ENCODE results near the gene SCAMP2. TPM values are rescaled to one million over a fixed set of nuclear protein-coding genes. Genes with fewer than 3 reads are reported as not detected.
"Not testable (repeated sequence)": the region's sequence is repeated elsewhere in the genome, so short reads cannot be mapped to it uniquely, and the experiment has no call there.

Gene SCAMP2
- total and polyA plus RNA-seq, 10 of the 15 experiments (the other 5 are each of a cell fraction or from before 2014, with no cell fraction given), result 10.9 to 158 (median 99.6) TPM

DNA sequence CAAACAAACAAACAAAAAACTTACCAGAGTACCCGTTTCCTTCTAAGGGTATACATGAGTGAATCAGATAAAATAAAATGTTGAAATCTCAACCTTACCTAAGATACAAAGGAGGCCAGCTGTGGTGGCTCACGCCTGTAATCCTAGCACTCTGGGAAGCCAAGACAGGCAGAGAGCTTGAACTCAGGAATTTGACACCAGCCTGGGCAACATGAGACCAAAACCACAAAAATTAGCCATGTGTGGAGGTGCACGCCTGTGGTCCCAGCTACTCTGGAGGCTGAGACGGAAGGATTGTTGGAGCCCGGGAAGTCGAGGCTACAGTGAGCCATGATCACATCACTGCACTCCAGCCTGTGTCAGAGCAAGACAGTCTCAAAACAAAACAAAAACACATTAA, 44.5 kb upstream of the SCAMP2 start:
- H3K9ac ChIP-seq (ENCODE audit: control insufficient read depth, insufficient read depth, low read length), result no peak overlapping the region
- ChIA-PET SMC1A (ENCODE audit: uncharacterized antibody, unreplicated experiment) (interaction anchor here (1.6 to 1.7 kb wide), 2 partner anchors 10 to 17 kb away, joined by 5 read pairs; no protein-coding TSS in a partner anchor), POLR2A (interaction anchor here (0.6 to 0.8 kb wide), 2 partner anchors 16 to 113 kb away, joined by 3 to 6 read pairs; no protein-coding TSS in a partner anchor), CTCF (interaction anchor here (0.9 to 1.7 kb wide), 2 partner anchors 16 to 17 kb away, joined by 4 to 5 read pairs; no protein-coding TSS in a partner anchor), RAD21 (ENCODE audit: unreplicated experiment) (no interaction called here)
- peaks cover 11 to 50% of the 10 kb centered on the region in 2 experiments for H3K36me3 ChIP-seq (ENCODE audit: control insufficient read depth in 2 of 2, insufficient read depth in 2 of 2, low read length in 1 of 2)
- H3K27ac ChIP-seq (ENCODE audit: control insufficient read depth, insufficient read depth), result no peak overlapping the region
- H2AFZ ChIP-seq (ENCODE audit: control insufficient read depth, low read depth, low read length), result no peak overlapping the region
- no peaks in the 10 kb centered on the region for H3K9me3 ChIP-seq (replicated peaks; ENCODE audit: control insufficient read depth, insufficient read depth, low read length)
- no TSS peak for BruUV-seq (replicated peaks)
- in situ Hi-C loops (cut with MboI) (loop anchor here (5.0 kb wide), 1 partner anchor 50 kb away; no protein-coding TSS in a partner anchor), intact Hi-C loops (cut with micrococcal nuclease; ENCODE audit: unreplicated experiment) (no loop called here)
- no peak for ATAC-seq
- no peak overlapping the region for H3K4me3 ChIP-seq
- no peaks in the 10 kb centered on the region for H3K27me3 ChIP-seq (replicated peaks in 1 of 2; ENCODE audit: control insufficient read depth in 2 of 2, insufficient read depth in 2 of 2, low read length in 1 of 2)
- FAIRE-seq, result no peak
- no peak for DNase-seq (ENCODE audit: low read depth, low spot score)
- H4K20me1 ChIP-seq (ENCODE audit: control insufficient read depth, insufficient read depth), result no peaks in the 10 kb centered on the region
- WGBS (ENCODE audit: insufficient coverage, insufficient replicate concordance, low lambda C conversion rate, missing lambda C conversion rate), result 90% methylated on average over 6 of the region's 6 CpGs
- no peaks in the 10 kb centered on the region for H3K79me2 ChIP-seq (ENCODE audit: control insufficient read depth, insufficient read depth, low read length)
- H3K4me1 ChIP-seq (ENCODE audit: control insufficient read depth, insufficient read depth, low read length), result no peaks in the 10 kb centered on the region
- TF ChIP-seq MXI1 (IDR thresholded peaks at IDR 0.05; ENCODE audit: low read depth, low read length), result no peak
- no peak for TF ChIP-seq CHD4 (IDR thresholded peaks at IDR 0.05)
- TF ChIP-seq MYC (IDR thresholded peaks at IDR 0.05; ENCODE audit: insufficient read depth, insufficient read length, insufficient replicate concordance, low read length, severe bottlenecking), result no peak
- TF ChIP-seq, protein P1, sequence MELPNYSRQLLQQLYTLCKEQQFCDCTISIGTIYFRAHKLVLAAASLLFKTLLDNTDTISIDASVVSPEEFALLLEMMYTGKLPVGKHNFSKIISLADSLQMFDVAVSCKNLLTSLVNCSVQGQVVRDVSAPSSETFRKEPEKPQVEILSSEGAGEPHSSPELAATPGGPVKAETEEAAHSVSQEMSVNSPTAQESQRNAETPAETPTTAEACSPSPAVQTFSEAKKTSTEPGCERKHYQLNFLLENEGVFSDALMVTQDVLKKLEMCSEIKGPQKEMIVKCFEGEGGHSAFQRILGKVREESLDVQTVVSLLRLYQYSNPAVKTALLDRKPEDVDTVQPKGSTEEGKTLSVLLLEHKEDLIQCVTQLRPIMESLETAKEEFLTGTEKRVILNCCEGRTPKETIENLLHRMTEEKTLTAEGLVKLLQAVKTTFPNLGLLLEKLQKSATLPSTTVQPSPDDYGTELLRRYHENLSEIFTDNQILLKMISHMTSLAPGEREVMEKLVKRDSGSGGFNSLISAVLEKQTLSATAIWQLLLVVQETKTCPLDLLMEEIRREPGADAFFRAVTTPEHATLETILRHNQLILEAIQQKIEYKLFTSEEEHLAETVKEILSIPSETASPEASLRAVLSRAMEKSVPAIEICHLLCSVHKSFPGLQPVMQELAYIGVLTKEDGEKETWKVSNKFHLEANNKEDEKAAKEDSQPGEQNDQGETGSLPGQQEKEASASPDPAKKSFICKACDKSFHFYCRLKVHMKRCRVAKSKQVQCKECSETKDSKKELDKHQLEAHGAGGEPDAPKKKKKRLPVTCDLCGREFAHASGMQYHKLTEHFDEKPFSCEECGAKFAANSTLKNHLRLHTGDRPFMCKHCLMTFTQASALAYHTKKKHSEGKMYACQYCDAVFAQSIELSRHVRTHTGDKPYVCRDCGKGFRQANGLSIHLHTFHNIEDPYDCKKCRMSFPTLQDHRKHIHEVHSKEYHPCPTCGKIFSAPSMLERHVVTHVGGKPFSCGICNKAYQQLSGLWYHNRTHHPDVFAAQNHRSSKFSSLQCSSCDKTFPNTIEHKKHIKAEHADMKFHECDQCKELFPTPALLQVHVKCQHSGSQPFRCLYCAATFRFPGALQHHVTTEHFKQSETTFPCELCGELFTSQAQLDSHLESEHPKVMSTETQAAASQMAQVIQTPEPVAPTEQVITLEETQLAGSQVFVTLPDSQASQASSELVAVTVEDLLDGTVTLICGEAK (IDR thresholded peaks at IDR 0.05; ENCODE audit: borderline replicate concordance), result no peak
- no peak for TF ChIP-seq ASH2L (IDR thresholded peaks at IDR 0.05; ENCODE audit: borderline replicate concordance, low read depth)
- no peak for TF ChIP-seq STAT1 (conservative IDR thresholded peaks at IDR 0.05)
- TF ChIP-seq CREM (IDR thresholded peaks at IDR 0.05; ENCODE audit: low read depth), result no peak
- TF ChIP-seq NFYB (IDR thresholded peaks at IDR 0.05; ENCODE audit: insufficient read depth, low read depth, low read length), result no peak
- TF ChIP-seq NRF1 (conservative IDR thresholded peaks at IDR 0.05; ENCODE audit: low read depth, low read length), result no peak
- TF ChIP-seq RCOR1 (conservative IDR thresholded peaks at IDR 0.05; ENCODE audit: low read depth, low read length), result no peak
- no peak for TF ChIP-seq SUZ12 (IDR thresholded peaks at IDR 0.05; ENCODE audit: unreplicated experiment)
- TF ChIP-seq JUND (IDR thresholded peaks at IDR 0.05; ENCODE audit: low read depth, low read length), result no peak
- no peak for TF ChIP-seq IRF4 (IDR thresholded peaks at IDR 0.05; ENCODE audit: low read depth, low read length)
- TF ChIP-seq FOS (IDR thresholded peaks at IDR 0.05; ENCODE audit: borderline replicate concordance, extremely low read depth, insufficient read length), result no peak
- H3K4me2 ChIP-seq (ENCODE audit: control insufficient read depth, insufficient read depth), result no peak overlapping the region

DNA sequence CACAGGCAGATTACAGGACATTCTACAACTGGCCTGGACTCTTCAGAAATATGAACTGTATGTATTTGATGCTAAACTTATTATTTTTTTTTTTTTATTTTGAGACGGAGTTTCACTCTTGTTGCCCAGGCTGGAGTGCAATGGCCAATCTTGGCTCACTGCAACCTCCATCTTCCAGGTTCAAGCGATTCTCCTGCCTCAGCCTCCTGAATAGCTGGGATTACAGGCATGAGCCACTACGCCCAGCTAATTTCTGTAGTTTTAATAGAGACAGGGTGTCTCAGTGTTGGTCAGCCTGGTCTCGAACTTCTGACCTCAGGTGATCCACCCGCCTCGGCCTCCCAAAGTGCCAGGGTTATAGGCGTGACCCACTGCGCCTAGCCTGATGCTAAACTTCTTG, 40.6 kb upstream of the SCAMP2 start:
- peaks cover 3 to 30% of the 10 kb centered on the region in 2 experiments for H3K36me3 ChIP-seq (ENCODE audit: control insufficient read depth in 2 of 2, insufficient read depth in 2 of 2, low read length in 1 of 2)
- ATAC-seq; H3K4me3 ChIP-seq; intact Hi-C loops (cut with micrococcal nuclease; ENCODE audit: unreplicated experiment); H3K27ac ChIP-seq (ENCODE audit: control insufficient read depth, insufficient read depth); RAD21 ChIA-PET (ENCODE audit: unreplicated experiment); H4K20me1 ChIP-seq (ENCODE audit: control insufficient read depth, insufficient read depth); BruUV-seq (replicated peaks); H3K79me2 ChIP-seq (ENCODE audit: control insufficient read depth, insufficient read depth, low read length); in situ Hi-C loops (cut with MboI); H3K9me3 ChIP-seq (replicated peaks; ENCODE audit: control insufficient read depth, insufficient read depth, low read length); H2AFZ ChIP-seq (ENCODE audit: control insufficient read depth, low read depth, low read length); H3K27me3 ChIP-seq (replicated peaks in 1 of 2; ENCODE audit: control insufficient read depth in 2 of 2, insufficient read depth in 2 of 2, low read length in 1 of 2); H3K9ac ChIP-seq (ENCODE audit: control insufficient read depth, insufficient read depth, low read length); H3K4me2 ChIP-seq (ENCODE audit: control insufficient read depth, insufficient read depth); DNase-seq (ENCODE audit: low read depth, low spot score); FAIRE-seq; H3K4me1 ChIP-seq (ENCODE audit: control insufficient read depth, insufficient read depth, low read length): not testable (repeated sequence)
- SMC1A ChIA-PET (ENCODE audit: uncharacterized antibody, unreplicated experiment), result interaction anchor here (0.6 to 2.5 kb wide), 3 partner anchors 8 to 648 kb away, joined by 4 to 9 read pairs (median 5); no protein-coding TSS in a partner anchor
- 93% methylated on average over 8 of the region's 8 CpGs for WGBS (ENCODE audit: insufficient coverage, insufficient replicate concordance, low lambda C conversion rate, missing lambda C conversion rate)
- POLR2A ChIA-PET, result interaction anchor here (1.1 kb wide), 1 partner anchor 13 kb away, joined by 3 read pairs; no protein-coding TSS in a partner anchor
- CTCF ChIA-PET, result interaction anchor here (1.0 to 2.4 kb wide), 2 partner anchors 12 to 74 kb away, joined by 3 to 13 read pairs; no protein-coding TSS in a partner anchor
